Adrenal gland (tissue), 5 donors: ENCODE data around the gene TNKS1BP1.

ENCODE experiments used
- POLR2A ChIP-seq, 2 donors: fragments of 450-650 bp; IDR thresholded peaks; one replicate each; pipeline ENCODE4 v1.6.1; 2017; ENCODE audit warnings: antibody characterized with exemption in 2 of 2, mild to moderate bottlenecking in 2 of 2, moderate library complexity in 1 of 2
- TF ChIP-seq, protein P1 (sequence below), 6 experiments: fragments of 450-650 bp in 4 of 6; fragments of 200-600 bp in 2 of 6; sonication (generic) in 1 of 6; IDR thresholded peaks; 1 replicate in 5 of 6; 2 replicates in 1 of 6; pipeline versions ENCODE4 v1.5.1 to v1.8.0; 2016 to 2021; ENCODE audit warnings: antibody characterized with exemption in 6 of 6, mild to moderate bottlenecking in 2 of 6, moderate library complexity in 1 of 6
- donor health status: DM: no; HTN: no; CAD: no.

- TF ChIP-seq, protein P1, sequence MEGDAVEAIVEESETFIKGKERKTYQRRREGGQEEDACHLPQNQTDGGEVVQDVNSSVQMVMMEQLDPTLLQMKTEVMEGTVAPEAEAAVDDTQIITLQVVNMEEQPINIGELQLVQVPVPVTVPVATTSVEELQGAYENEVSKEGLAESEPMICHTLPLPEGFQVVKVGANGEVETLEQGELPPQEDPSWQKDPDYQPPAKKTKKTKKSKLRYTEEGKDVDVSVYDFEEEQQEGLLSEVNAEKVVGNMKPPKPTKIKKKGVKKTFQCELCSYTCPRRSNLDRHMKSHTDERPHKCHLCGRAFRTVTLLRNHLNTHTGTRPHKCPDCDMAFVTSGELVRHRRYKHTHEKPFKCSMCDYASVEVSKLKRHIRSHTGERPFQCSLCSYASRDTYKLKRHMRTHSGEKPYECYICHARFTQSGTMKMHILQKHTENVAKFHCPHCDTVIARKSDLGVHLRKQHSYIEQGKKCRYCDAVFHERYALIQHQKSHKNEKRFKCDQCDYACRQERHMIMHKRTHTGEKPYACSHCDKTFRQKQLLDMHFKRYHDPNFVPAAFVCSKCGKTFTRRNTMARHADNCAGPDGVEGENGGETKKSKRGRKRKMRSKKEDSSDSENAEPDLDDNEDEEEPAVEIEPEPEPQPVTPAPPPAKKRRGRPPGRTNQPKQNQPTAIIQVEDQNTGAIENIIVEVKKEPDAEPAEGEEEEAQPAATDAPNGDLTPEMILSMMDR (IDR thresholded peaks at IDR 0.05): peak; percentile 75 to 90 (median 79)
- peak in 1 of 2 donors; percentile 24 for TF ChIP-seq POLR2A (IDR thresholded peaks at IDR 0.05)
These were observed 46.7 kb downstream of the TNKS1BP1 start for GRCh38 chr11:57277845-57278720.
